Measurements from ENCODE around the gene MYO5A.

MYO5A gene

DNA sequence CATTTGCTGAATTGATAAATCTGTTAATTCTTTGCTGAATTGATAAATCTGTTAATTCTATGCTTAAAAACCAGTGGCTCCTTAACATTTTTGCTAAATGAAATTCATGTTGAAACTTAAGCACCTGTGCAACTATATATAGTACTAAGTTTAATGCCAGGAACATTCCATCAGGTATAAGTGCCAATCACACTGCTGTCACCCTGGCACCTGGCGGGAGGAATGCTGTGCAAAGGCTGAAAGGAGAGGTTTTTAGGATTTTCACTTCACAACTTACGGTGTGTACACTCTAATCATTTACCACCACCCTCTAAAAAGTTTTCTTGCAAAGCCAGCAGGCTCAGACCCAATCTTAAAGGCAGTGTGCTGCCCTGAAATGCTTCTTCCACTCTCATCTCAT is 199.5 kb downstream of the MYO5A start:
- TF ChIP-seq, protein P1, sequence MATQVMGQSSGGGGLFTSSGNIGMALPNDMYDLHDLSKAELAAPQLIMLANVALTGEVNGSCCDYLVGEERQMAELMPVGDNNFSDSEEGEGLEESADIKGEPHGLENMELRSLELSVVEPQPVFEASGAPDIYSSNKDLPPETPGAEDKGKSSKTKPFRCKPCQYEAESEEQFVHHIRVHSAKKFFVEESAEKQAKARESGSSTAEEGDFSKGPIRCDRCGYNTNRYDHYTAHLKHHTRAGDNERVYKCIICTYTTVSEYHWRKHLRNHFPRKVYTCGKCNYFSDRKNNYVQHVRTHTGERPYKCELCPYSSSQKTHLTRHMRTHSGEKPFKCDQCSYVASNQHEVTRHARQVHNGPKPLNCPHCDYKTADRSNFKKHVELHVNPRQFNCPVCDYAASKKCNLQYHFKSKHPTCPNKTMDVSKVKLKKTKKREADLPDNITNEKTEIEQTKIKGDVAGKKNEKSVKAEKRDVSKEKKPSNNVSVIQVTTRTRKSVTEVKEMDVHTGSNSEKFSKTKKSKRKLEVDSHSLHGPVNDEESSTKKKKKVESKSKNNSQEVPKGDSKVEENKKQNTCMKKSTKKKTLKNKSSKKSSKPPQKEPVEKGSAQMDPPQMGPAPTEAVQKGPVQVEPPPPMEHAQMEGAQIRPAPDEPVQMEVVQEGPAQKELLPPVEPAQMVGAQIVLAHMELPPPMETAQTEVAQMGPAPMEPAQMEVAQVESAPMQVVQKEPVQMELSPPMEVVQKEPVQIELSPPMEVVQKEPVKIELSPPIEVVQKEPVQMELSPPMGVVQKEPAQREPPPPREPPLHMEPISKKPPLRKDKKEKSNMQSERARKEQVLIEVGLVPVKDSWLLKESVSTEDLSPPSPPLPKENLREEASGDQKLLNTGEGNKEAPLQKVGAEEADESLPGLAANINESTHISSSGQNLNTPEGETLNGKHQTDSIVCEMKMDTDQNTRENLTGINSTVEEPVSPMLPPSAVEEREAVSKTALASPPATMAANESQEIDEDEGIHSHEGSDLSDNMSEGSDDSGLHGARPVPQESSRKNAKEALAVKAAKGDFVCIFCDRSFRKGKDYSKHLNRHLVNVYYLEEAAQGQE (IDR thresholded peaks at IDR 0.05; ENCODE audit: insufficient replicate concordance, low read depth): no peak
- no peak for TF ChIP-seq POLR2AphosphoS5 (IDR thresholded peaks at IDR 0.05; ENCODE audit: low read depth)
- no peak for TF ChIP-seq GABPA (IDR thresholded peaks at IDR 0.05; ENCODE audit: low read depth)
- TF ChIP-seq, protein P2, sequence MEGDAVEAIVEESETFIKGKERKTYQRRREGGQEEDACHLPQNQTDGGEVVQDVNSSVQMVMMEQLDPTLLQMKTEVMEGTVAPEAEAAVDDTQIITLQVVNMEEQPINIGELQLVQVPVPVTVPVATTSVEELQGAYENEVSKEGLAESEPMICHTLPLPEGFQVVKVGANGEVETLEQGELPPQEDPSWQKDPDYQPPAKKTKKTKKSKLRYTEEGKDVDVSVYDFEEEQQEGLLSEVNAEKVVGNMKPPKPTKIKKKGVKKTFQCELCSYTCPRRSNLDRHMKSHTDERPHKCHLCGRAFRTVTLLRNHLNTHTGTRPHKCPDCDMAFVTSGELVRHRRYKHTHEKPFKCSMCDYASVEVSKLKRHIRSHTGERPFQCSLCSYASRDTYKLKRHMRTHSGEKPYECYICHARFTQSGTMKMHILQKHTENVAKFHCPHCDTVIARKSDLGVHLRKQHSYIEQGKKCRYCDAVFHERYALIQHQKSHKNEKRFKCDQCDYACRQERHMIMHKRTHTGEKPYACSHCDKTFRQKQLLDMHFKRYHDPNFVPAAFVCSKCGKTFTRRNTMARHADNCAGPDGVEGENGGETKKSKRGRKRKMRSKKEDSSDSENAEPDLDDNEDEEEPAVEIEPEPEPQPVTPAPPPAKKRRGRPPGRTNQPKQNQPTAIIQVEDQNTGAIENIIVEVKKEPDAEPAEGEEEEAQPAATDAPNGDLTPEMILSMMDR (IDR thresholded peaks at IDR 0.05; ENCODE audit: insufficient read depth, low read length): no peak
- no peak for TF ChIP-seq SPI1 (IDR thresholded peaks at IDR 0.05; ENCODE audit: borderline replicate concordance, low read depth)
- H3K4me3 ChIP-seq (replicated peaks; ENCODE audit: insufficient read depth, low read length): no peak overlapping the region
- H3K27me3 ChIP-seq (ENCODE audit: insufficient read depth, poor library complexity, severe bottlenecking): no peaks in the 10 kb centered on the region
- H3K27ac ChIP-seq (replicated peaks): no peak overlapping the region
- no peak for DNase-seq (ENCODE audit: low read depth in 1 of 2, low spot score in 1 of 2)

DNA sequence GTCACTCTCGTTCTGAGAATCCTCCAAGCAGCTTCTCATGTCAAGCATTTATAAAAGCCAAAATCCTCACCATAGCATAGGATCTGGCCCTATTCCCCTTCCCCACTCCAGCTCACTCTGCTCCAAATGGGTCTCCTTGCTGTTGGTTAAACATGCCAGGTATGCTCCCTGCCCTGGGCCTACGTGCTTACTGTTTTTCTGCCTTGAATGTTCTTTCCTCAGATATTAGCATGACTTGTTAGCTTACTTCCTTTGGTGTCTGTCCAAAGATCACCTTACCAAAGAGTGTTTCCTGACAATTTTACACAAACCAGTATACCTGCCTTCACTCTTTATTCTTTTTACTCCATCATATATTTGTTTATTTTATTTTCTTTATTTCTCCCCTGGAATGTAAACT is 200.0 kb downstream of the MYO5A start:
- Histone ChIP-seq H3K27ac (replicated peaks) (no peak overlapping the region), H3K4me3 (replicated peaks; ENCODE audit: insufficient read depth, low read length) (no peak overlapping the region), H3K27me3 (ENCODE audit: insufficient read depth, poor library complexity, severe bottlenecking) (no peaks in the 10 kb centered on the region)
- no peak for TF ChIP-seq SPI1 (IDR thresholded peaks at IDR 0.05; ENCODE audit: borderline replicate concordance, low read depth)
- no peak for TF ChIP-seq GABPA (IDR thresholded peaks at IDR 0.05; ENCODE audit: low read depth)
- no peak for TF ChIP-seq POLR2AphosphoS5 (IDR thresholded peaks at IDR 0.05; ENCODE audit: low read depth)
- TF ChIP-seq, protein P2 (IDR thresholded peaks at IDR 0.05; ENCODE audit: insufficient read depth, low read length): no peak
- TF ChIP-seq, protein P1 (IDR thresholded peaks at IDR 0.05; ENCODE audit: insufficient replicate concordance, low read depth): no peak
- no peak for DNase-seq (ENCODE audit: low read depth in 1 of 2, low spot score in 1 of 2)

DNA sequence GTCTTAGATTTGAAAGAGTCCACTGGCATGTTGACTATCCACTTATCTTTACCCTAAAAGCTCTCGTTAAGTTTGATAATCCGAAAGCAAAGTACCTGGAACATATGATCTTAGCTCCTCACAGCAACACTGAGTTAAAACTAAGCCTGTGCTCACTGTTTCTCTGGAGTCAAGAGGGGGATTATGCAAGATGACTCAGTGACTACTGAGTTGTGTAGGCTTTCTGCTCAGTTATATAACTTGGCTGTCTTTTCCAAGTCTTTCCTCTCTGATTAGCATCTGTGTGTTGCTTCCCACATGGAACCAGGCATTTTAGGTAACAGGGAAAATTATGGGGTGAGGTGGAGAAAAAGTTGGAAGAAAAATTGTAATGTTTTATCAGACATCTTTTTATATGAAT is 201.9 kb downstream of the MYO5A start:
- no peaks in the 10 kb centered on the region for H3K27me3 ChIP-seq (ENCODE audit: insufficient read depth, poor library complexity, severe bottlenecking)
- no peak overlapping the region for H3K27ac ChIP-seq (replicated peaks)
- no peak overlapping the region for H3K4me3 ChIP-seq (replicated peaks; ENCODE audit: insufficient read depth, low read length)
- DNase-seq (ENCODE audit: low read depth in 1 of 2, low spot score in 1 of 2): no peak
- TF ChIP-seq SPI1 (IDR thresholded peaks at IDR 0.05; ENCODE audit: borderline replicate concordance, low read depth): no peak
- TF ChIP-seq, protein P2 (IDR thresholded peaks at IDR 0.05; ENCODE audit: insufficient read depth, low read length): no peak
- TF ChIP-seq, protein P1 (IDR thresholded peaks at IDR 0.05; ENCODE audit: insufficient replicate concordance, low read depth): no peak
- no peak for TF ChIP-seq POLR2AphosphoS5 (IDR thresholded peaks at IDR 0.05; ENCODE audit: low read depth)
- no peak for TF ChIP-seq GABPA (IDR thresholded peaks at IDR 0.05; ENCODE audit: low read depth)
